ENCODE data around the gene ZRANB3.

GRCh38 chr2:135163901-135164300 is 367.1 kb downstream of the ZRANB3 start:
- TF ChIP-seq REST (IDR thresholded peaks at IDR 0.05; ENCODE audit: insufficient read depth in 1 of 2, low read depth in 2 of 2, low read length in 2 of 2) = no peak
- TF ChIP-seq TAF1 (IDR thresholded peaks at IDR 0.05; ENCODE audit: borderline replicate concordance, insufficient read depth, low read length) = no peak
- no peak for TF ChIP-seq POLR2AphosphoS5 (IDR thresholded peaks at IDR 0.05; ENCODE audit: low read depth, low read length)
- no peak for TF ChIP-seq FOXP2 (optimal IDR thresholded peaks at IDR 0.05; ENCODE audit: borderline replicate concordance, extremely low read depth, extremely low read length, insufficient read depth)

All from PFSK-1 (cell line).